Measurements from ENCODE around the gene SLC7A6.

Gene SLC7A6

GRCh38 chr16:68264128-68265077, at the start of gene SLC7A6:
SLC7A6 (plus strand) TSS chr16:68264526; CDS start chr16:68274727, 10,201 bp downstream.
- peak; percentile 52 to 76 for DNase-seq (ENCODE audit: low read depth in 1 of 2, low spot score in 1 of 2)

GRCh38 chr16:68214726-68215125, 49.6 kb upstream of the SLC7A6 start:
- no peak for DNase-seq (ENCODE audit: low read depth in 1 of 2, low spot score in 1 of 2)

GRCh38 chr16:68215302-68215701, 49.0 kb upstream of the SLC7A6 start:
- no peak for DNase-seq (ENCODE audit: low read depth in 1 of 2, low spot score in 1 of 2)

- no peak for DNase-seq (ENCODE audit: low read depth in 1 of 2, low spot score in 1 of 2)
These were observed 48.1 kb upstream of the SLC7A6 start for GRCh38 chr16:68216240-68216639.

- no peak for DNase-seq (ENCODE audit: low read depth in 1 of 2, low spot score in 1 of 2)
These were observed 46.8 kb upstream of the SLC7A6 start for GRCh38 chr16:68217506-68217905.

- no peak for DNase-seq (ENCODE audit: low read depth in 1 of 2, low spot score in 1 of 2)
These were observed 44.5 kb upstream of the SLC7A6 start for GRCh38 chr16:68219725-68220351.

GRCh38 chr16:68223072-68223471, 41.3 kb upstream of the SLC7A6 start:
- no peak for DNase-seq (ENCODE audit: low read depth in 1 of 2, low spot score in 1 of 2)

- DNase-seq (ENCODE audit: low read depth in 1 of 2, low spot score in 1 of 2): no peak
These were observed 38.2 kb upstream of the SLC7A6 start for GRCh38 chr16:68226116-68226515.

- DNase-seq (ENCODE audit: low read depth in 1 of 2, low spot score in 1 of 2): no peak
These were observed 37.0 kb upstream of the SLC7A6 start for GRCh38 chr16:68227183-68227793.

- DNase-seq (ENCODE audit: low read depth in 1 of 2, low spot score in 1 of 2): no peak
These were observed 36.3 kb upstream of the SLC7A6 start for GRCh38 chr16:68227850-68228553.

- no peak for DNase-seq (ENCODE audit: low read depth in 1 of 2, low spot score in 1 of 2)
These were observed 35.7 kb upstream of the SLC7A6 start for GRCh38 chr16:68228652-68229051.

- DNase-seq (ENCODE audit: low read depth in 1 of 2, low spot score in 1 of 2): no peak
These were observed 34.7 kb upstream of the SLC7A6 start for GRCh38 chr16:68229431-68230175.

GRCh38 chr16:68230176-68230571, 34.2 kb upstream of the SLC7A6 start:
- DNase-seq (ENCODE audit: low read depth in 1 of 2, low spot score in 1 of 2): no peak

- no peak for DNase-seq (ENCODE audit: low read depth in 1 of 2, low spot score in 1 of 2)
These were observed 33.4 kb upstream of the SLC7A6 start for GRCh38 chr16:68230956-68231355.

- DNase-seq (ENCODE audit: low read depth in 1 of 2, low spot score in 1 of 2): no peak
These were observed 32.8 kb upstream of the SLC7A6 start for GRCh38 chr16:68231384-68232136.

- DNase-seq (ENCODE audit: low read depth in 1 of 2, low spot score in 1 of 2): no peak
These were observed 32.0 kb upstream of the SLC7A6 start for GRCh38 chr16:68232335-68232734.

- DNase-seq (ENCODE audit: low read depth in 1 of 2, low spot score in 1 of 2): no peak
These were observed 31.1 kb upstream of the SLC7A6 start for GRCh38 chr16:68233085-68233834.

- DNase-seq (ENCODE audit: low read depth in 1 of 2, low spot score in 1 of 2): no peak
These were observed 30.5 kb upstream of the SLC7A6 start for GRCh38 chr16:68233835-68234187.
